HG03342 (cell line): ENCODE measurements around the gene ELAPOR1.
A peak's percentile ranks its signal among the peaks of the same experiment; 100 is the strongest.
"Not testable (repeated sequence)": the region's sequence is repeated elsewhere in the genome, so short reads cannot be mapped to it uniquely, and the experiment has no call there.

Experiments used
- ATAC-seq: cut with Tn5 transposase; IDR thresholded peaks from one replicate; pipeline ENCODE4 v1.9.1; 2021; ENCODE audit warnings: mild to moderate bottlenecking, moderate library complexity; ENCODE audit not compliant: unreplicated experiment

Gene ELAPOR1

DNA sequence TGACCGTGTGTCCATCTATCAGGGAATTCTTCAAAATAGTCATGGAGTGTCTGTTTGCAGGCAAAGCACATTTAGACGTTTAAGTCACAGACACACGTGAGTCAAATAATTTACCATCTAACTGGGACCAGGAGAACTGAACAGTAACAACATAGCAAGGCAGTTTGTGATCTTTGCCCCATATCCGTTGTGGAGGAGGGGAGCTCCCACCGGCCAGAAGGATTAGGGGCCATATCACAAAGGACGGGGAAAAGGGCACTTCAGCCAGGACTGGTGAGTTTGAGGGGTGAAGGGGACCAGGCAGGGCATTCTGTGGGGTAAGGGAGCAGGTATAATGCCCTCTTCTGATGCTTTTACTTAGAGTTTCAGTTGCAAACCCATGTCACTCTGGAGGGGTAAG, 22.9 kb downstream of the ELAPOR1 start:
- no peak for ATAC-seq

DNA sequence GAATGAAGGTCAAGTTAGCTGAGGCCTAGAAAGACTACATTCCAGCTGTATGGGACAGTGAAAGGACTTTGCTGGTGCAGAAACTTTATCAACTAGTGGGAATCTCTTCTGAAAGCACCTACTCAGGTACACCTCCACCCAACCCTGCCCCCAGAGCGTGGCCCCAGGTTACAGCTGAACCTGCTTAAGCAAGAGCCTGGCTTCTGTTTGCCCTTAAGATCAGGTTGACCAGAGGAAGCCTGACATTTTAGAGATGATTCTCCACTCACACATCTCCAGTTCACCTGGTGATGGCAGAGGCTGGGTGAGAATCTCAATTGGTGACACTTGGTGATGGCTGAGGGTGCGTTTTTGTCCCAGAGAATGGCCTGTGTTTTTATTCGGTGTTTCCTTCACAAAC, 24.0 kb downstream of the ELAPOR1 start:
- no peak for ATAC-seq

DNA sequence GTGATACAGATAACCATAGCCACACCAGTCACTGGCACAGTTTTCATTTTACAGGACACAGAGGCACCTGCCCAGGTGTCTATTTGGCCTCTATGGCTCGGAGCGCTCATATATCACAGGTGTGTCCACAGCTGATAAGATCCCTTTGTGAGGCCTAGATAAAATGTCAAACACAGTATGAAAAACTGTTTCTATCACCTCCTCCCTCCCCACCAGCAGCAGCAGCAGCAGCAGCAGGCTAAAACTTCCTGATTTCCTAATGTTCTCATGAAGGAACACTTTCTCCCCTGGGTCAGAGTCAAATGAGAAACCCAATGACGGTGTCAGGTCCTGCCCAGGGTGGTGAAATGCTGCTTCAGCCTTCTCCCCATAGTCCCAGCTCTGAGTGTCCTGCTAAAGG, 24.4 kb downstream of the ELAPOR1 start:
- ATAC-seq: no peak

DNA sequence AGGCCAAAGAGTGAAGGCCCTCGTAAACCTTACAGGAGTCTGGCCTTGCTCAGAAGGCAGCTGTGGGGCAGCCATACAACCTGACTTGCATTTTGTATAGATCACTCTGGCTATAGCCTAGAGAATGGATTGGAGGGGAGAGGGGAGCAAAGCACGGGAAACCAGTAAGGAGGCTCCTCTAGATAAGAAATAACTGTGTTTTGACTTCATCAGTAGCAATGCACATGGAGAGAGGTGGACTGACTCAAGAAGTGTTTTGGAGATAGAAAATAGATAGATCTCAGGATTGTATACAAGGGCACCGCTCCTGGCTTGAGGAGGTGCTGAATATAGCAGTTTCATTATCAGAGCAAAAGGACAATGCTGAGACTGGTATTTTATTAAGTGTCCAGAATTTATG, 26.5 kb downstream of the ELAPOR1 start:
- no peak for ATAC-seq

DNA sequence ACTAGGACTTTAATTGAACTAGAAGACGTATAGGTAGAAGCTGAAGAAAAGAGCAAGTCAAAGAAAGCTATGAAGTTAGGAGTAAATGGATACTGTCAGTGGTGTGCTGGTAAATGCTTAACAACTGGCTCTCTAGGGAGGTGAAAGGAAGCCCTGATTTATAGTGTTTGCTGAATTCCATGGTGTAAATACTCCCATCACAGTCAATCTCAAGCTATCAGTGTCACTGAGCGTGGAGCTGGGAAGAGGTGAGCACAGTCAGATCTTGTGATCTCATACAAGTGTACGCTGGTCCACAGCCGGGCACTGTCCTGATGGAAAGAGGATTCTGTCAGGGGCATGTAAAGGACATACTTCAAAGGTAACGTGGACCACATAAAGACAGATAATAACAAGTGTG, 28.3 kb downstream of the ELAPOR1 start:
- ATAC-seq: no peak

DNA sequence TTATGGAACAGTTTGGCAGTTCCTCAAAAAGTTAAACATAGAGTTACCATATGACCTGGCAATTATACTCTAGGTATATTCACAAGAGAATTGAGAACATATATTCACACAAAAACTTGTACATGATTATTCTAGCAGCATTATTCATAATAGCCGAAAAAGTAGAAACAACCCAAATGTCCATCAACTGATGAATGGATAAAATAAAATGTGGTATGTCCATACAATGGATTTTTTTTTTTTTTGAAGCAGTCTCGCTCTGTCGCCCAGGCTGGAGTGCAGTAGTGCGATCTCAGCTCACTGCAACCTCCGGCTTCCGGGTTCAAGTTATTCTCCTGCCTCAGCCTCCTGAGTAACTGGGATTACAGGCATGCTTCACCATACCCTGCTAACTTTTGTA, 28.8 kb downstream of the ELAPOR1 start:
- ATAC-seq: not testable (repeated sequence)

DNA sequence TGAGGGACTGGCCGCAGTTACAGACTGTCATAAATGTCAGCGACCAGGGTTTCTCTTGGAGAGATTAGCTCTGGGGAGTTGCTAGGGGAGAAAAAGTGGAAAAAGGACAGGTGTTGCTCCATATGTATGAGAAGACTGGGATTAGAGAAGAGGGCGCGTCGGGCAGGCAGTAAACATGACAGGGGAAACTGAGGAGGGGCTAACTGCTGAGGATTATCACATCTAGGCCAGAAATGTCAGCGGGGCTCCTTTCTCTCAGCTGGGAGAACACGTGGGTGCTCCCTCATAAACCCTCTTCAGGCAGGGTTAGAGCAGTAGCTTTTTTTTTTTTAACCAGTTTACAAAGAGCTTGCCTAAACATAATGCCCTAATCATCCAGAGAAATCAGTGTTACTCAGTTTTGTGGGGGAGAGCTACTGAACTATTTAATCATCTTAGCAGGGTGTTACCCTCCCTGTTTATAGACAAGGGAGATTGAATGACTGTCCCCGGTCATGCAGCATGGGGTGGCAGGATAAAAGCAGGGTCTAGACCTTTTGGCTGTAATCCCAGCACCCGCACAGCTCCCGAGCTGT, 35.2 kb downstream of the ELAPOR1 start:
- no peak for ATAC-seq

DNA sequence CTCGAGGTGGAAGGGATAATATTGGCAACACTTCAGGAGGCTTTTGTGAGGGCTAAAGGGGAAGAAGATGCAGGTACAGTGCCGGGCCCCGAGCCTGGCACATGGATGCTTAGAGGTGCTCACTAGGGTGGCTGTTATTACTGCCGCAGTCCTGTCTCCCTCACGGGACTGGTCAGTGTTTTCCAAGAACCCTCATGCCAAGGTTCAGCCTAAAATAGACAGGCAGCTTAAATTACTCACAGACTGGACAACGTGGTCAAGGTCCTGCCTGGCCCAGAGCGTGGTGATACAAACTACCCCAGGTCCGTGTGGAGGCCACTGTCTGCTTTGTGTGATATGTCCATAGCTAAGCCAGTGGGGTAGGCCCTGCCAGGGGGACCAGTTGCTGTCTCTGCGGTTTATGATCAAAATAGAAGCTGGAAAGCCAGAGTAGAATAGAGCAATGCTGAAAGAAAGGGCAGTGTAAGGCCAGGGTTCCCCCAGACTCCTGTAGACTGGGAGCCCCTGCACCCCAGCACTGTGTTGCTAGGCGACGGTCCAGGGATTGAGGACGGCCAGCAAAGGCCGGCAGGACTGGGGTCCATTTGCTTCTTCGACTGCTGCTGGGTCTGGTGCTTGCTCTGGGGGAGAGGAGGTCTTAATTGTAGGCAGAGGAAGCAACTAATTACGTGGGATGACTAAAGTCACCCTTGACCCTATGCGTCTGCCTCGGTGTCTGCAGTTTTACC, 36.1 kb downstream of the ELAPOR1 start:
- ATAC-seq: no peak

DNA sequence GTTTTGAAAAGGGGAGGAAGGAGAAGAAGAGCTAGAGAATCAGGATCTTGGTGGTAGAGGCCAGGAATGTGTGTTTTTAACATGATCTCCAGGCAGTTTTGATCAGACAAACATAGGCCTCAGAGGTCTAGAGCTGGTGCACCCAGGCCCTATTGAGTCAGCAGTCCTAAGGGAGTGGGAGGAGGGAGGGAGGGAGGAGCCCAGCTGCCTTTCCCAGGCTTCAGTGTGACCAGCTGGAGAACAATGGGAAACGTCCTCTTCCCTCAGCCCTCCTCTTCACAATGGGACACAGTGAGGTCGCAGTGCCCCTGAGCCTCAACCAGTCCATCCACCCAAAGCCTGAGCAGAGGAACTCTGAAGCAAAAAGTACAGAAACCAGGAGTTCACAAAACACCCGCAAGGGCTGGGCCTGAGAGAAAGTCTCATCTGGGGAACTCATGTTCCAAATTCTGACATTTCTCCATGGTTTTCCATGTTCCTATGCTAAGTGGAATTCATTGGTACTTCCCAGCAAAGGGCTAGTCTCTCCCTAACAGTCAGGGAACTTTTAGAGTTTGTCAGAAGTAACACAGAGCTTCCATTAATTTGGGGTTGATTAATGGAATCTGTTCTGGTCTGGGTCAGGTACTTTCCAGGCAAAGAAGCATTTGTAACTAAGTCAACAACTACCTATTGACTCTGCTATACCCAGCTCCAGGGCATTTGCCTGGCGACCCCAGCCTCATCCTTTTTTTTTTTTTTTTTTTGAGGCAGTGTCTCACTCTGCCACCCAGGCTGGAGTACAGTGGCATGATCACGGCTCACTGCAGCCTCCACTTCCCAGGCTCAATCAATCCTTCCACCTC, 37.5 kb downstream of the ELAPOR1 start:
- ATAC-seq: no peak

DNA sequence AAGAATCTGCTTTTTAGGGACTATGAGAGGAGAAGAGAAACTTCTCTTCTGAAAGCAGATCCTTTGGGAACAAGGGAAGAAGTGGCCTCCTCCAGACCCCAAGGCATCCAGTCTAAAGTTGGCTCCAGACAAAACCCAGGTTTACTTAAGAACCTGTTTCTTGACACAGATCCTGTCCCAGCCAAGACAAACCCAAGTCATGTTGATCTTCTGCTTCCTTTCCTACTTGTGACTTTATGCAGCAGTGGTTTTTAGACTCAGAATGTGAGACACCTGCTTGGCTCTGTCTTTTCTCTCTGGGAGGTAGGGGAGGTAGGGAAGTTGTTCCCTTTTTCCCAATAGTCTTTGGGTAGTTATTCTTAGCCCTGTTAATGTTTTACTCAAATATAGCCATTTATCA, 38.3 kb downstream of the ELAPOR1 start:
- ATAC-seq: no peak

DNA sequence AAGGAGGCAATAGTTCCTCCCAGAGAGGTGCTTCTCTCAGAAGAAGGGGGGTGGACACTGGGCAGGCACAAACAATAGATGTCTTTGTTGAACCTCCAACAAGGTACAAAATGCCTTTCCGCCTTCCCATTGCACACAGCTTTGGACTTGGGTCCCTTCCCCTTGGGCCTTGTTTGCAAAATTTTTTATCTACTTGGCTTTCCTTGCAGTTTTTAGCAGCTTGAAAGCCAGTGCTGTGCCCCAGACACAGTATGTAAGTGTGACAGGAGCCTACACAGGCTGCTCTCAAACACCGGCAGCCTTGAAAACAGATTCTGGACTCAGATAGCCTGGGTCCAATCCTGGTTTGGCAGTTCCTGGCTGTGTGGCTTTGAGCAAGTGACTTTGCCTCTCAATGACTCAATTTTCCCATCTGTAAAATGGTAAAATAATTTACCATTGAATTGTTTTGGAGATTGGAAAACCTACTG, 43.0 kb downstream of the ELAPOR1 start:
- ATAC-seq: no peak

DNA sequence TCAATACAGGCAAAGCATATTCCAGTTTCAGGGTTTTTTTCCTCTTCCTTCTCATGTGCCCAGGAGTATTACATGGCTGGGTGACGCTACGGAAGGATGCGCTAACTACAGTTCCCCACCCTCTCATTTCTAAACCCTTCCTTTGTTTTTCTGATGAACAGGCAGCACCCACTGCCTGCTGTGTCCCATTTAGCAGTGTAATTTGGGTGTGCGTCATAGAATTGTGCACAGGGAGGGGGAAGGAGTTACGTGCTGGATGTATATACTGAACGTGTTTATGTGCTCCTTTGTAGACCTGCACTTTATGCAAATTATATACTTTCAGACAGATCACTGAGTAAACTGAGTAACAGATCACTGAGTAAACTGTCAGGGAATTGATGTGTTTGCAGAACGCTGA, 44.5 kb downstream of the ELAPOR1 start:
- ATAC-seq: no peak

DNA sequence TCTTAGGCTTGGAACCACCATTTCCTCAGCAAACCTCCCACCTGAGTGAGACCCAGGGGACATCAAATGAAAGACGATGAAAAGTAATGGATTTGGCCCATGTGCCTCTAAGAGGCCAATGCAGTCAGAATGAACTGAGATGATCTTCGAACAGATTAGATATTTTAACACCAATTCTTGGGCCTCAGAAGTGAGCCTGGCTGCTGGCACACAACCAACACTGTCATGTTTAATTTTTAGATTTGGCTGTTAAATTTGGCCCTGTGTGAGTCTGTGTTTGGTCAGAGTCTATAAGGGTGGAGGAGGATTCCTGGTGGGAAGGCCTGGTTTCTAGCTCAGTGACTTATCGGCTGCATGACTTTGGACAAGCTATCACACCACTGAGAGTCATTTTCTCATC, 45.4 kb downstream of the ELAPOR1 start:
- no peak for ATAC-seq

DNA sequence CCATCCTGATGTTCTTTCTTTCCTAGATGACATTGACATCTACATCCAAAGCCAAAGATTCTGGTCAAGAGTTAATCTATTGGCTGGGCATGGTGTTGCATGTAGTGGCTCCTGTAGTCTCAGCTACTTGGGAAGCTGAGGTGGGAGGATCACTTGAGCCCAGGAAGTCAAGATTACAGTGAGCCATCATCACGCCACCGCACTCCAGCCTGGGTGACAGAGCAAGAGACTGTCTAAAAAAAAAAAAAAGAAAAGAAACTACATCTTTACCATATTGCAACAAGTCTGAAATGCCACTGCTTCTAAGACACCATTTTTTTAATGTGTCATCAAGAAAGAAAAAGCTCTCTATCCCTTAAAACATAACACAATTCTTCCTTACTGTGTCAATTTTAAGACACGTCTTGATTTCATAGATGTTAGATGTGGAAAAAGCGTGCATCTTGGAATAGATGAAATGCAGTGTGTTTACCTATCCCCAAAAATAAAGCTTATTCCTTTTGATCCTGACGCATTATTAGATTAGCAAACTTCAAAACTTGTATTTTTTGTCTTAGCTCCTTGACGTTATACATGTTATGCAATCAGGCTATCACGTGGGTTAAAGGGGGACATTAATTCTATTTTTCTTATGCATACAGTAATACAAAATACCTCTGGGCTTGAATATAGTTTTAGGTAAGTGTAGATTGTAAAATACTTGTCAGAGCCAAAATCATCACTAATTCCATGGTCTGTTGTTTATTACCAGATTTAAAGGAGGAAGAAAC, 46.3 kb downstream of the ELAPOR1 start:
- ATAC-seq: no peak

DNA sequence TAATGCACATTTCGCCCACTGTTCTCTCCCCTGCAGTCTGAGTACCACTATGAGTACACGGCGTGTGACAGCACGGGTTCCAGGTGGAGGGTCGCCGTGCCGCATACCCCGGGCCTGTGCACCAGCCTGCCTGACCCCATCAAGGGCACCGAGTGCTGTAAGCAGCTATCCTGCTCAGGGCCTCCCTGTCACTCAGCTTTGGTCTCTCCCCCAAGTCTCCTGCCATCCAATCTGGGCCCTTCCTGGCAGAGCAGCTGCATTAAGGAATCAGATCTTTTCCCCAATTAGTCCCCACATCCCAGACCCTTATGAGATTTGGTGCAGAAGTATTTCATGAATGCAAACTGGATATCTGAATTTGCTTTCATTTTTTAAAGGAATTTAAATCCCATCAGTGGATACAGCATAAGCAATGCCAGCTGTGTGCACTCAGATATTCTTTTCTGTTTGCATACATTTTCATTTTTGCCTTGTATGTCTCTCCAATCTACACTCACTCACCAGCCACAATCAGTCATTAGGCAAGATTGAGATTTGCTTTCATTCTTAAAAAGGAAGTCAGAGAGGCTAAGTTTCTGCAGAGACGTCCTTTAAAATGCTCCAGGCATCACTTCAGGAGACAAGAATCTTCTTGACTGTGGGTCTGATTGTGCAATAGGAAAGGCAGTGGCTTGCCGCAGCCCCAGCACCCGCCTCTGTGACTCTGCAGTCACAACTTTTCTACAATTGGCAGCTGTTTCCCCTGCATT, 48.1 kb downstream of the ELAPOR1 start:
- peak; percentile 63 for ATAC-seq

DNA sequence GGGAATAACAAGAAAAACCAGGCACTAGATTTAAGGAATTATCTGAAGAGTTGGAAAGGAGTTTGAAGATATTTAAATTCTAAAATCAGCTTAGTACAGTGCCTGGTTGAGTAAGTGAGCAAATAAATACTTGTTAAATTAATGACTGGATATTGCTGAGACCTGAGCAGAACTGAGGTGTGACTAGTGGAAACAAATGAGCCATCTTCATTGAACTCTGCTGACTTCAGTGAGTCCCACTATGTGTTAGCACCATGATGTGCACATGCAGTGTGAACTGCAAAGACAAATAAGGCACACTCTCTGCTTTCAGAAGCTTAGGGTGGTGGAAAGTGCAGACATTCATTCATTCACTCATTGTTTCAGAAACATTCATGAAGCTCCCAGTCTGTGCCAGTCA, 48.7 kb downstream of the ELAPOR1 start:
- ATAC-seq: no peak

DNA sequence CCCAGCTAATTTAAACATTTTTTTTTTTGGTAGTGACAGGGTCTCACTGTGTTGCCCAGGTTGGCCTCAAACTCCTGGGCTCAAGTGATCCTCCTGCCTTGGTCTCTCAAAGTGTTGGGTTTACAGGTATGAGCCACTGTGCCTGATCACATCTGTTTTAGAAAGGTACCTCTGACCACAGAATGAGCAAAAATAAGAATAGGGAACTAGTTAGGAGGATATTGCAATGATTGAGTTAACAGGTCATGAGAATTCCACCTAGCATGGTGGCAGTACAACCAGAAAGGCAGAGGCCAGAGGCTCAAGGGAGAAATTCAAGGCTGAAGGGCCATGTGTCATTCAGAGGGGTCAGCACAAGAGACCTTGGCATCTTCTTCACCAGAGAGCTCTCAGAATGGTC, 49.6 kb downstream of the ELAPOR1 start:
- ATAC-seq: no peak
